Stromal cell of bone marrow (primary cell): ENCODE measurements around the gene LINC00237.

ENCODE experiments used
- DNase-seq: peaks from one replicate; pipeline ENCODE4 v3.0.0-alpha.2; 2012; ENCODE audit warnings: low read depth

The LINC00237 gene

GRCh38 chr20:21106171-21107017, at the start of gene LINC00237:
Gene LINC00237 (minus strand): TSS chr20:21106358.
- no peak for DNase-seq

GRCh38 chr20:21155268-21155667, 49.1 kb upstream of the LINC00237 start:
- DNase-seq: no peak

GRCh38 chr20:21154692-21155091, 48.5 kb upstream of the LINC00237 start:
- DNase-seq: no peak

GRCh38 chr20:21151791-21152190, 45.6 kb upstream of the LINC00237 start:
- DNase-seq: no peak

GRCh38 chr20:21149344-21149743, 43.2 kb upstream of the LINC00237 start:
- DNase-seq: no peak

- peak; percentile 8 for DNase-seq
Observed at GRCh38 chr20:21147593-21147992, 41.4 kb upstream of the LINC00237 start.

GRCh38 chr20:21146215-21146614, 40.1 kb upstream of the LINC00237 start:
- no peak for DNase-seq

GRCh38 chr20:21145424-21145823, 39.3 kb upstream of the LINC00237 start:
- no peak for DNase-seq

- DNase-seq: no peak
Observed at GRCh38 chr20:21143194-21143890, 37.2 kb upstream of the LINC00237 start.

- DNase-seq: no peak
Observed at GRCh38 chr20:21141825-21142224, 35.7 kb upstream of the LINC00237 start.

GRCh38 chr20:21139881-21140566, 33.9 kb upstream of the LINC00237 start:
- DNase-seq: no peak

GRCh38 chr20:21137078-21137477, 30.9 kb upstream of the LINC00237 start:
- no peak for DNase-seq

GRCh38 chr20:21136015-21136732, 30.0 kb upstream of the LINC00237 start:
- no peak for DNase-seq

GRCh38 chr20:21134883-21135493, 28.8 kb upstream of the LINC00237 start:
- no peak for DNase-seq

GRCh38 chr20:21133917-21134622, 27.9 kb upstream of the LINC00237 start:
- DNase-seq: no peak

GRCh38 chr20:21133404-21133803, 27.2 kb upstream of the LINC00237 start:
- DNase-seq: no peak

- DNase-seq: no peak
Observed at GRCh38 chr20:21129861-21130260, 23.7 kb upstream of the LINC00237 start.

- DNase-seq: no peak
Observed at GRCh38 chr20:21127201-21127981, 21.2 kb upstream of the LINC00237 start.

- DNase-seq: no peak
Observed at GRCh38 chr20:21126581-21126870, 20.4 kb upstream of the LINC00237 start.

GRCh38 chr20:21125849-21126580, 19.9 kb upstream of the LINC00237 start, which contains the start of gene KIZ:
Gene KIZ (plus strand): TSS chr20:21126082. CDS start chr20:21126116, 34 bp downstream.
- DNase-seq: peak; percentile 86
